HG02970 (cell line): ENCODE results near the gene ADGRL2.

Source experiments
- ATAC-seq: cut with Tn5 transposase; IDR thresholded peaks from one replicate; pipeline ENCODE4 v1.9.1; 2021; ENCODE audit warnings: mild to moderate bottlenecking, moderate library complexity, moderate number of reproducible peaks; ENCODE audit not compliant: unreplicated experiment, low FRiP score

ADGRL2 gene

GRCh38 chr1:81974222-81974841 is 173.6 kb downstream of the ADGRL2 start:
- no peak for ATAC-seq

DNA sequence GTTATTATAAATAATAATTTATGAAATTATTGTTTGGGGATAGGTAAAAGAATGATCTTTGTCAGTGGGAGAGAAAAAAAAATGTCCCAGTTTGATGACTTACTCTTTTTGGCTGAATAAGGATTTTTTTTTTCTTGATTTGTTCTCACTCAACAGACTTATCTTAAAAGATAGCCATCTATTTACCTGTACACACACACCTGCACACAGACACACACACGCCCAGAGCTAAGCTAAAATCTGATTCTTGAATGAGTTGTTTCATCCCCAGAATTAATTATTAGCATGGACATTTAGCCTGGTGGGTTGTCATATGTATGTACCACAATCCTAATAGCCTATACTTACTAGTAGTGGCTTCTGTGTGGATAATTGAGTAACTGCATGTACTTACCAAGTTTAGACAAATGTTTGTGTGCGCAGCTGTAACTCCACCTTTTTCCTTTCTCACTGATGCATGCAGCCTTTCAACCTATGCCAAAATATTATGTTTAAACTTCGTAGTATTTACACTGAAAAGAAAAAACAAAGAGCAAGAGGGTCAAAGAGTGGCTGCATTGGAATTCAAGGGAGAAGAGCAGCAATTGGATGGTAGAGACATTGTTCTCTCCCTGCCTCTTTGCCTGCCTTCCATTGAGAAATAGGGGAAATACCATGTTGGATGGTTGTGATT is 174.3 kb downstream of the ADGRL2 start:
- ATAC-seq, result no peak

GRCh38 chr1:81976539-81976938 is 175.8 kb downstream of the ADGRL2 start:
- ATAC-seq, result no peak

- no peak for ATAC-seq
Measured at GRCh38 chr1:81978945-81979344, 178.2 kb downstream of the ADGRL2 start.

DNA sequence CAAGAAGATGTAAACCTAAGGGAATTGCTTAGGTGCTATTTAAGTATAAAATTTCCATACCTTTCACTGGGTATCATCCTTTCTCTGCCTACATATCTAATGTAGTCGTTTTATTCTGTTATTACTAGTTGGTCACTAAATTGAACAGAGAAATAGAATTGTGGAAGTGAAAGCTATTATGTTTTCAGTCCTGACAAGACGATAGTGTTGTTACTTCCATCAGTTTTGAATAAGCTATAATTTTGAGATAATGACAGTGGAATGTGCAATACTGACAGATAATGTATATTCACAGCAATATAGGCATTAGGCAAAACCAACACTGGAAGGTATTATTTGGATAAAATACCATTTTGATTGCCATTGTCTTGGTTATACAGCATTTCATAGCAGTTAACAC is 181.8 kb downstream of the ADGRL2 start:
- no peak for ATAC-seq

DNA sequence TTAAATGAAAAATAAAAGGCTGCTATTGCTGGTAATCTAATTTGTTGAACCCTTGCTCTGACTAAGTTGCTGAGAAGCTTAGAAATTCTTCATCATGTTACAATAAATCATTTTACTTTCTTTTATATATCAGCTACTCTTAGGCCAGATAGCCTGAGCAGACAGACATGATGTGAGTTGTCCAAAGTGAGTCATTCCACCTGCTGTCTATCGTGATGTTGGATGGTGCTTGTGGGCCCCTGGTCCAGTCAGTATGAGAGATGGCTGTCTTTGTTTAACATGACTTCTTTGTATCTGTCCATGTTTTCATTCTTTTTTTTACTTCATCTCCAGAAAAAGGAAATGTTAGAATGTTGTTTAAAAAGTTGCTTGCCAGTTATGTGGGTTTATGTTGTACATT is 188.8 kb downstream of the ADGRL2 start:
- no peak for ATAC-seq

DNA sequence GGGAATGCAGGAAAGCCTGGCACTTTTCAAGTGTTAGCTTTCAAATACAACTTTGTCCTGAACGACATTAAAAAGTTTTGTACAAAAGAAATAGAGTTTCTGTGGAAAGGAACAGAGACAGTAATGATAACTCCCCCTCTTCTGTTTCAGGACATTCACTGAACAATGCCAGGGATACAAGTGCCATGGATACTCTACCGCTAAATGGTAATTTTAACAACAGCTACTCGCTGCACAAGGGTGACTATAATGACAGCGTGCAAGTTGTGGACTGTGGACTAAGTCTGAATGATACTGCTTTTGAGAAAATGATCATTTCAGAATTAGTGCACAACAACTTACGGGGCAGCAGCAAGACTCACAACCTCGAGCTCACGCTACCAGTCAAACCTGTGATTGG is 189.5 kb downstream of the ADGRL2 start:
- ATAC-seq, result no peak

GRCh38 chr1:81998165-81998564 is 197.4 kb downstream of the ADGRL2 start:
- no peak for ATAC-seq

DNA sequence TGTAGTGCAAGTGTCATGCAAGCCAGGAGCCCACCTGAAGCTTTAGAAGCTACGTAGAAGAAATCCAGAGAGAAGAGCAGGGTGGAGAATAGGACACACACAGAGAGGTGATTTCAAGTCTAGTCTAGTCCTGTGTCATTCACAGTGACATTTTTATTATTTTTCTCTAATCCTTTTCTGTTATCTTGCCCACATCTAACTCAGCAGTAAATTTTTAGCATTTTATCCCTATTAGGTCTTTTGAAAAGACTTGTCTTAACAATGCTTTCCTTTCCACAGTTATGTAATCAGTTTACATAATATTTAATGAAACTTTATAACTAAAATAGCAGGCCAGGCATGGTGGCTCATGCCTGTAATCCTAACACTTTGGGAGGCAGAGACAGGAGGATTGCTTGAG is 198.6 kb downstream of the ADGRL2 start:
- ATAC-seq, result no peak

DNA sequence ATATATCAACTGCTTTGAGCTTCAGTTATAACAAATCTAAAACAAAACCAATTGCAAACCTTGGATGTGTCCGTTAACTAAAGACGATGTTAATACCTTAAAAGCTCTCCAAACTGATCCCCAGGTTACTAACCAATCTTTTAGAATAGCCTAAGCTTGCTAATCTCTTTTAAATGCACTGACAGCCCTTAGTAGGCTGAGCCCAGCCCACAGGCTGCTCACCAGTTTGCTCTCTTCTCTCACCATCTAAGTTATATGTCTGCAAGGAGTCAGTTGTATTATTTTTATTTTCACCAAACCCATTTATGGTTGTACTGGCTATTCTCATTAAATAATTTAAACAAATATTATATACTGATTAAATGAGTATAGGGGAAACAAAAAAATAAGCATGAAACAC is 199.5 kb downstream of the ADGRL2 start:
- no peak for ATAC-seq

DNA sequence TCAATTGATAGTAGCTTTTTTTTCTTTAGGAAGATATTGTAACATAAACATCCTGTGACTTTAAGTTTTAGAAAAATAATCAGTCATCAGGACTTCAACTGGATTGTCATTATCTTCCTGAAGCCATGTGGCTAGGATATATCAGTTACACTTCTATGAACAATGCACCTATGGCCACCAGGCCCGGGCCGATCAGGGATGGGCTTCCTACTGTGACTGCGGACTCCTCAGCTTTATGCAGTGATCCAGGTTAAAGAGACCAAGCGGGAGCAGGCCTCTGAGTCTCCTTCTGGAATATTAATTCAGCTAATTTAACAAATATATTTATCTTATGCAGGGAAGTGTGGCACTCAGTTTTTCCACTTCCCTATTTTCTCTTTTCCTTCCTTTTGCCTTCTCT is 200.6 kb downstream of the ADGRL2 start:
- no peak for ATAC-seq

DNA sequence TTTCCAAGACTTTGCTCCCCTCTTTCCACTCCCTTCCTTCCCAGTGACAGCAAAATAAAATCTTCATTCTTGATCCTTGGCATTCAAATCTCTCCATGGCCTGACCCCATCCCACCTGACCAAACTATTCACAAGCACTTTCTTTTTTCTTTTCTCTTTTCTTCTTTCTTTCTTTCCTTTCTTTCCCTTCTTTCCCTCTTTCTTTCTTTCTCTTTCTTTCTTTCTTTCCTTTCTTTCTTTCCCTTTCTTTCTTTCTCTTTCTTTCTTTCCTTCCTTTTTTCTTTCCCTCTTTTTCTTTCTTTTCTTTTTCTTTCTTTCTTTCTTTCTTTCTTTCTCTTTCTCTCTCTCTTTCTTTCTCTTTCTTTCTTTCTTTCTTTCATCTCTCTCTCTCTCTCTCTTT is 207.1 kb downstream of the ADGRL2 start:
- ATAC-seq, result no peak

DNA sequence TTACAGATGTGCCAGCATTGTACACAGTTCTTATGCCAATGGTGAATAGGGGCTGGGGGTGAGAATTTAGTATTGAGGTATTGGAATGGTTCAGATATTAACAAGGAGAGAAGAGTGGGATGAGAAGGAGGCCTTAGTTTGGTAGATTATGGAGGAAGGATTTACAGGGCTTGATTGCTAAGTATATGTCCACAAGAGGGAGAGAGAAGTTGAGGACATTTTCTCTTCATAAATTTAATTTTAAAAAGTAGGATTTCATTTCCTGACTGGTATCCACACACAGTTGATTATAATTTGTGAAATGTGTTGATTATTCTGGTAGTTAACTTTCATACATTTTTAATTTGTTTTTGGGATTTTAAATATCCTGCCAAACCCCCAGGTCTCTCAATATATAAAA is 213.0 kb downstream of the ADGRL2 start:
- ATAC-seq, result no peak

DNA sequence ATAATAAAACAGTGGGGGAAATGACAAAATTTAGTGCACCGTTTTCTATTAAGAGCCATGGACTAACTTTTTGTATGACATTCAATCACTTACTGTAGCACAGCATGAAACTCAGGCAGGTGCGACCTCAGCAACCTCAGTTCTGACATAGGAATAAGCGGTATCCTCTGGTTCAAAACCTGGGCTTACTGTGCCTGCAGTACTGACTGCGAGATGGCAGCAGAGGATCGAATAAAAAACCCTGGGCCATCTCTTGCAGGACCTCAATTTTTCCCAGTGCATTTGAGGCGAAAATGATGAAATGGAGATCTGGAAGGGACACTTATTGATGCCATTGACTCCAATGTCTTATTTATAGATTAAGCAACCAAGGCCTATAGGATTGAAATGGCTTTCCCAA is 214.7 kb downstream of the ADGRL2 start:
- no peak for ATAC-seq

GRCh38 chr1:82018319-82018718 is 217.6 kb downstream of the ADGRL2 start:
- no peak for ATAC-seq

- no peak for ATAC-seq
Measured at GRCh38 chr1:82019508-82019907, 218.8 kb downstream of the ADGRL2 start.

DNA sequence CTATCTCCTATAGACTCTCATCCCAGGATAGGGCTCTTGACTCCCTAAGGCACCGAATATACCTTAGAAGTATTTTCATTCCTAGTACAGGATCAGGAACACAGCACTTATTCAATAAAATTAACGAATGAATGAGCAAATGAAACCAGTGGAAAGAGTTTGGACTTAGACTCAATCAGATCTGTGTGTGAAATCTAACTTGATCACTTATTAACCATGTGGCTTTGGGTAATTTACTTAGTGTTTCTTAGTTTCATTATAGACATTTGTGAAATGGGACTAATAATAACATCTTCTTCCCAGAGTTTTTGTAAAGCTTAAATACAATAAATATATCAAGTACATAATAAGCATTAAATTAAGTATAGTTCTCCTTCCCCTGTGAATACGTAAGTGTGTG is 230.1 kb downstream of the ADGRL2 start:
- ATAC-seq, result no peak

GRCh38 chr1:82032068-82032467 is 231.3 kb downstream of the ADGRL2 start:
- ATAC-seq, result no peak

DNA sequence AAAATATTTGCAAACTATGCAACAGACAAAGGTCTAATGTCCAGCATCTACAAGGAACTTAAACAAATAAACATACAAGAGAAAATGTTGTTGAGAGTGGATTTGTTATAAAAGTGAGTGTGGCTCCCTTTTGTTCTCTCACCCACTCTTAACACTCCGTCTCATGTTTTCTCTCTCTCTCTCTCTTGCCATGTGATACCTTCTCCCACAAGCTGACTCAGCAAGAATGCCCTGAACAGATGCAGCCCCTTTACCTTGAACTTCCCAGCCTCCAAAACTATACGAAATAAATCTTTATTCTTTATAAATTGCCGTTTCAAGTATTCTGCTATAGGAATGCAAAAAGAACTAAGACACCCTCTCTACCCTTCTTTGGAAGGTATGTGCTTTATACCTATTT is 234.1 kb downstream of the ADGRL2 start:
- no peak for ATAC-seq
